Measurements from ENCODE around the gene FGFR3.

The FGFR3 gene

DNA sequence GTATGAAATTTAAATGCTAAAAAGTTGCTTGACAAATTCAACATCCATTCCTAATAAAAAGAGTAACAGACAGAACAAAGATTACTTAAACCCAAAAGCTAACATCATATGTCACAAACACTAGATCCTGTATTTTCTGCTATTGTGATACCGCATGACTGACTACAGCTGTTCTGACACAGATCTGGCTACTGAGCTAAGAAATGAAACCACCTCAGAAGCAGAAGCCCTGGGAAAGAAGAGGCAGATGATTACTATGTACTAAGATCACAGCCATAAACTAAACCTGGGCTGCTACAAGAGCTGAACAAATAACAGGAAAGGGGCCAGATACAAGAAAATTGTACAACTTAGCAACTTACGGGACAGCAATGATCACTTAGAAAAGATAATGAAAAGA lies 53.5 kb downstream of the FGFR3 start:
- DNase-seq, result no peak

DNA sequence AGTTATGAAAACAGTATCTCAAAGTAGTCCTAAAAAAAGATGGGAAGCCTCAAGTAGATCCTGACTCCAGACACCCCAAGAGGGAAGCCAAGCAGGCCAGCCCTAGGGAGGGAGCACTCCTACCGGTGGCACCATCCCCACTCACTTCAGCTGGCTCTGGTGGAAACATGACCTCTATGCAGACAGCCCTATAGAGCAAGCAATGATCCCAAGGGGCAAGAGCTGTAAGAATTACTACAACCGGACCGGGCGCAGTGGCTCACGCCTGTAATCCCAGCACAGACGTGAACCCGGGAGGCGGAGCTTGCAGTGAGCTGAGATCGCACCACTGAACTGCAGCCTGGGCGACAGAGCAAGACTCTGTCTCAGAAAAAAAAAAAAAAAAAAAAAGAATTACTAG lies 57.2 kb downstream of the FGFR3 start:
- no peak for DNase-seq

DNA sequence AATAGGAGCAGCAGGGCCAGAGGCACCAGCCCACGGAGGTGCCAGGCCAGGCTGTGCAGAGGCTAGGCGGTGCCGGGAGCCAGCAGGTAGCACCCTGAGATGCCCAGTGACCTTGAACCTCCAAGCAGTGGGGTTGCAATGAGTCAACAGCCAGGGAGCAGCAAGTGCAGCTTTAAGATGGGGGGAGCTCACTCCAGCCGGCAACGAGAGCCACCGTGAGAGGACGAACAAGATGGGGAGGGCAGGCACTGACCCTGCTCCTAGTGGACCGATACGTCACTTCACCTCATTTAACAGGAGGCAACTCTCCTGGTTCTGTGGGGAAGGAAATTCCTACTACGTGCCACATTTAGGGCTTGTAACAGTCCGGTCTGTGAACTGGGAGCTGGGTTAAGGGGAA lies 58.1 kb downstream of the FGFR3 start:
- no peak for DNase-seq

DNA sequence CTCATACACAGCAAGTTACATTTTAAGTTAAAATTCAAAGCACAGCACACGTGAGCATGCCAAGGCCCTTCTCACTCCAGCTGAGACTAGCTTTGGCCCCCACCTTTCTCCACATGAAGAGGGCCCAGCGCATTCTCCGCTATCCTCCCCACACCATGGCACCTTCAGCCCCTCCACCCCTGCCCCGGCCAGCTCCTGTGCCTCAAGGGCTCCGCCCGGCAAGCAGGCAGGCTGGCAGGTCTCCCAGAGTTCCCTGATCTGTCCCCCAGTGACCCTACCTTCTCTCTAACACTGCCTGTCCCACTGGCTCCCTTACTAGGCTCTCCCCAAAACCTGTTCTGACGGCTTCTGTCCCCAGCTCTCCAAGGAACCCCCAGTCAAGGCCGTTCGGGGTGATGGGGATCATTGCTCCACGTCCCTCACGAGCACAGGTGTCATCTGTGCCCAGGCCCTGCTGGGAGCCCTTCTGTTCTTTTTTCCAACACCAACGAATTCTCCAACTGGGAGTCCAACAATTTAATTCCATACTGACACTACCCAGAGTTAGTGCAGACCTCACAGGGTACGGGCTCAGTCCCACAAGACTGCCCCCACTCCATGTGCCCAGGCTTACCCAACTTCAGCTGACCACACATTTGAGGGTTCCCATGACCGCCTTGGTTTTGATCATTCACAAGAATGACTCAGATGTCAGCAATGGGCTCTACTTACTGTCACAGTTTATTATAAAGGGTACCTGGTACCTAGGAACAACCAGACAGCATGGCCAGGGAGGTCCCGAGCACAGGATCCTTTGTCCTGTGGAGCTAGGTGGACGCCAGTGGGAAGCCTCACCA lies 58.7 kb downstream of the FGFR3 start:
- no peak for DNase-seq

DNA sequence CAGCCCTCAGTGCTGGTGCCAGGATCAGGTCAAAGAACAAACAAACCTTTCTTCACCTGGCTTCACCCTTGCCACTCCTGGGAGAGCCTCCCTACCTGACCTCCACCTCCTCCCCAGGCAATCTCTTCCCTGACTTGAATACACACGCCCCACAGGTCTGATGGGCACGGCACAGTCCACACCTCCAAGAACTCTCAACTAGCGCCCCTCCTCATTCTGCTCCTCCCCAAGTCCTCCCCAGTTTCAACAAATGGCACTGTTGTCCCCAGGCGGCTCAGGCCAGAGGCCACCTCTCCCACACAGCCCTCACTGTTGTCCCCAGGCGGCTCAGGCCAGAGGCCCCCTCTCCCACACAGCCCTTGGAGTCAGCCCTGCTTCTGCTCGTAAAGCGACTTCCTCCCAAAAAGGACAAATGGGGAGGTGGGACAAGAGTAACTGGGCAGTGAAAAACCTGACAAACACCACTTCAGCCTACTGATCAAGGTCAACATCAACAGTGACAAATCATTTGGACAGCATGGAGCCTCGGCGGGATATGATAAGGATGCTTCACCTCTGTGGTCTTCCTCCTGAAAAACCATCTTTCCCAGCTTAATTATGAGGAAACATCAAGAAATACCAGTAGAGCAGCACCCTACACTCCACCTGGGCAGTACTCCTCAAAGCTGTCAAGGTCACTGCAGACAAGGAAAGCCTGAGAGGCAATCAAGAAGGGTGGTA lies 60.0 kb downstream of the FGFR3 start:
- no peak for DNase-seq

DNA sequence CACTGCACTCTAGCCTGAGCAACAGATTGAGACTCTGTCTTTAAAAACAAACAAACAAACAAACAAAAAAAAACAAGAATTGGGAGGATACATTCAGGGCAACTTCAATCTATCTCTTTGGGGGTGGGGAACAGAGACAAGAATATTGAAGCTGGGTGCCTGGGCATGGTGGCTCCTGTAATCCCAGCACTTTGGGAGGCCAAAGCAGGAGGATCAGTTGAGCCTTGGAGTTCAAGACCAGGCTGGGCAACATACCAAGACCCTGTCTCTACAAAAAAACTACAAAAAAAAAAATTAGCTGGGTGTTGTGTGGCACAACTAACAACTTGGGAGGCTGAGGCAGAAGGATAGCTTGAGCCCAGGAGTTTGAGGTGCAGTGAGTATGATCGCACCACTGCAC lies 61.7 kb downstream of the FGFR3 start:
- no peak for DNase-seq

DNA sequence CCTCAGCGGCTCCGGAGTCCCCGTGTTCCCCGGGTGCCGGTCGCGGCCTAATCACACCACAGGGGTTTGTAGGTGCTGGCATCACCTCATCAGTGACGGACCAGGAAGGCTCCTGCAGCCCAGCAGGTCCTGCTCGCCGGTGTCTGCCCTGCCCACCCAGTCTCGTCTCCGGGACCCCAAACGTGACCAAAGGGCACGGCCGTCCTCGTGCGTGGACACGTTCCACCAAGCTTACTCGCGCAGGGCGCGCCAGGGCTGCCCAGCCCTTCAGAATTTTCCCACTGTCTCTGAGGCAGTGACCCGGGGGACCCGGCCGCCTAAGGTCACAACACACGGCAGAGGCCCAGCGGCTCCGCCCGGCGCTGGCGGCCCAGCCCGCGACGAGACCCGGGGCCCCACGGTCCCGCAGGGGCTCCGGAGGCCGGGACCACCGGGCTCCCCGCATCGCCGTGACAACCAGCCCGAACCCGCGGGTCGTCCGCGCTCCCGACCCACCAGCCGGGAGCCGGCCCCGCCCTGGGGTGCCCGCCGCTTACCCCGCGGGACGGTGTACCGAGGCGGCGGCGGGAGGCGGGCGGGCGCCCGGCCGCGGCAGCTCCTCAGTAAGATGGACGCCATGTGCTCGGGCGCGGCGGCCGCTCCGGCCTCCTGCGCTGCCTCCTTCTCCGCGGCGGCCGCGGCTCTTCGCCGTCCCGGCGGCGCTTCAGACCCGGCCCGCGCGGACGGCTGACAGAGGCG lies 62.4 kb downstream of the FGFR3 start:
- peak; percentile 28 for DNase-seq

DNA sequence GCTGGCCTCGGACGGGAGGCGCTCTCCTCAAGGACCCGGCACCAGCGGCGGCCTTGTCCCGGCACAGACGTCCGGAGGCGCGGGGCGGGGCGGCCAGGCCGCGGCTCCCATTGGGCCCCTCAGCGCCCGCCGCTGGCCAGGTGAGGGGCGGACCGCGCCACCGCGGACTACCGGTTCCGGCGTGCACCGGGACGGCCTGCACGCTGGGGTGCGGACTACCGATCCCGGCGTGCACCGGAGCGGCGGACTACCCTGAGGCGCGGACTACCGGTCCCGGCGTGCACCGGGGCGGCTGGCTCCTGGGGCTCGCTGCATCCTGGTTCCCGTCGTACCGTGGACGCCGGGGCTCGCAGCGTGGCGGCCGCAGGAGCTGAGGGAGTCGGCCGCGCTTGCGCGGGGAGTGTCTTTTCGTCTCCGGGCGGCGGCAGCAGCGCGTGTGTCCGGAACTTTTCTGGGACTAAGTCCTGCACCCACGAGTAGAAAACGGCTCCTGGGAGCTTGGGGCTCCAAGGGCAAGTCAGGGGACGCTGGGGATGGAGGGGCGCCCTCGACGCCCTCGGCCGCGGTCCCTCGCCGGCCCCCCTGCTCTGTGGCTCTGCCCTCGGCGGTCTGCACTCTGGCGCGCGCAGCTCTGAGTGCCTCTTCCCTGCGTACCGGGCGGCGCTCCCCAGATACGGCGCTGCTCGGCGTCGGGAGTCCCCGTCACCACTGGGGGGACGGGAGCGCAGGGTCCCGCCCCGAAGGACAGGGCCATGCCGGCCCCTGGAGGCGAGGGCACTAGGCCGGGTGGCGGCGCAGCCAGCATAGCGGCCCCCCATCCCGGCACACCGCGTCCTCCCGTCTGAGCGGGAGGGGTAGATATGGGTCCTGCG lies 63.2 kb downstream of the FGFR3 start, which contains the start of gene LETM1:
TSS of gene LETM1 (minus strand) at position 86 of the 872 bp plus-strand sequence. CDS start 206 bp downstream, outside the sequence.
- DNase-seq, result peak; percentile 90

DNA sequence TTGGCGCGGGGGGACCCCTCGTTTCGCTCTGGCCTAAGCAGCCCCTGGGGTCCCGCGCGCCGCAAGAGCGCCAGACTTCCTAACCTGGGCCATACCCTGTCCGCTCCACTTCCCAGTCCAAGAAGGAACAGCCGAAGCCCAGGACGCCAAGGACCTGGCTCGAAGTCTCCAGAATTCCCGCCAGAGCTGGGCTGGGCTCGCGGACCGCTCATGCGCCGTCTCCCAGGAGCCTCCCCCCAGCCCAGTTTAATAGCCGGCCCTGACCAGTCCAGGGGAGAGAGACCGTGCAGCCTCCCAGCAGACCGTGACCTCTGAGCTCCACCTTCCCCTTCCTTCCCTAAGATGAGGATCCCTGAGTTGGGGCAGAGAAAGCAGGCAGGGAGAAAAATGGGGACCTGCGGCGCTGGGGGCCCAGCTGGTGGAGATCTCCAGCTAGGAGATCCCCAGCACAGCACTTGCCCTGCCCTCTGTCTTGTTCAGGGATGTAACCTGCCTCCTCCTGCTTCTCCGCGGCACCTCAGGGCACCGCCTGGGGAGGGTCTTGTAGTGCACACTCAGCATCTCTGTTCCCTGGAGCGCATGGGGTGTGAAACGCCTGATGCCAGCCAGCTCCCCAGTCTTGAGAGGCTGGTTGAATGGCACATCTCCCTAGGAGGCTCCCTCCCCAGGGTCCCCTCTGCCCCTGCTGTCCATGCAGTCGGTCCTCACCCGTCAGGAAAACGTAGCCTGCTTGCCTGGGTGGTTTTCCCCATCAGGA lies 64.0 kb downstream of the FGFR3 start:
- DNase-seq, result no peak

DNA sequence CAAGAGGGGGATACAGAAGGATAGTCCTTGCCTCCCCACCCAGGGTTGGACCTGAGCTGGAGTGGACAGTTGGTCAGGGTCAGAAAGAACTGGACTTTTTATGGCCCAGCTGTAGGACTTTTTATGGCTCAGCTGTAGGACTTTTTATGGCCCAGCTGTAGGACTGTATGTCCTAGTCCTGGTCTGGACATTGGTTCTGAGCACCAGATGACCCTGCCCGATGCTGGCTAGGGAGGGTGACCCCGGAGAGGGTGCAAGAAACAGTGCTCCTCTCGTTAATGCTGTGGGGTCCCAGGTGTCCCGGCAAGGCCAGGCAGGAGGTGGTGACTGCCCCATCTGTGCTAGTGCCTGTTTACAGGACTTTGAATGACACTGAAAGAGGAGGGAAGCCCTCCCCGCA lies 64.8 kb downstream of the FGFR3 start:
- DNase-seq, result no peak

Measured in RPMI8226 (cell line).